AG08395 (cell line): ENCODE measurements around the gene OGDH.
"Not testable (repeated sequence)": the region's sequence is repeated elsewhere in the genome, so short reads cannot be mapped to it uniquely, and the experiment has no call there.

Experiments
- DNase-seq: peaks from one replicate; pipeline ENCODE4 v3.0.0; 2012; ENCODE audit warnings: mixed read lengths, low spot score

Gene OGDH

GRCh38 chr7:44706788-44707557 lies 100.5 kb downstream of the OGDH start:
- no peak for DNase-seq

GRCh38 chr7:44707558-44708230 lies 101.3 kb downstream of the OGDH start:
- no peak for DNase-seq

GRCh38 chr7:44709011-44709915 lies 102.8 kb downstream of the OGDH start:
- no peak for DNase-seq

- DNase-seq: no peak
Measured at GRCh38 chr7:44709945-44710596, 103.6 kb downstream of the OGDH start.

GRCh38 chr7:44711528-44711927 lies 105.1 kb downstream of the OGDH start:
- DNase-seq: no peak

- DNase-seq: no peak
Measured at GRCh38 chr7:44712012-44712411, 105.6 kb downstream of the OGDH start.

- no peak for DNase-seq
Measured at GRCh38 chr7:44713141-44713540, 106.7 kb downstream of the OGDH start.

GRCh38 chr7:44713680-44714335 lies 107.4 kb downstream of the OGDH start:
- DNase-seq: no peak

GRCh38 chr7:44716205-44716604 lies 109.8 kb downstream of the OGDH start:
- no peak for DNase-seq

- no peak for DNase-seq
Measured at GRCh38 chr7:44720301-44720700, 113.9 kb downstream of the OGDH start.

- DNase-seq: no peak
Measured at GRCh38 chr7:44724276-44724675, 117.8 kb downstream of the OGDH start.

GRCh38 chr7:44726250-44726649 lies 119.8 kb downstream of the OGDH start:
- DNase-seq: not testable (repeated sequence)

GRCh38 chr7:44727158-44727936 lies 120.9 kb downstream of the OGDH start:
- DNase-seq: peak; percentile 61

- DNase-seq: no peak
Measured at GRCh38 chr7:44727937-44728262, 121.5 kb downstream of the OGDH start.

- no peak for DNase-seq
Measured at GRCh38 chr7:44729949-44730590, 123.6 kb downstream of the OGDH start.

GRCh38 chr7:44732971-44733370 lies 126.5 kb downstream of the OGDH start:
- DNase-seq: not testable (repeated sequence)

GRCh38 chr7:44733708-44734481 lies 127.5 kb downstream of the OGDH start:
- no peak for DNase-seq

GRCh38 chr7:44735403-44736165 lies 129.2 kb downstream of the OGDH start:
- peak; percentile 68 for DNase-seq

- no peak for DNase-seq
Measured at GRCh38 chr7:44736896-44737295, 130.5 kb downstream of the OGDH start.
